Activated T-cell treated with anti-CD3 and anti-CD28 coated beads for 4 hours (primary cell): ENCODE measurements around the gene DRAM2.
A peak's percentile ranks its signal among the peaks of the same experiment; 100 is the strongest.
"Not testable (repeated sequence)": the region's sequence is repeated elsewhere in the genome, so short reads cannot be mapped to it uniquely, and the experiment has no call there.

Source experiments
- DNase-seq: peaks from one replicate; pipeline ENCODE4 v3.0.0-alpha.2; 2020

Gene DRAM2

DNA sequence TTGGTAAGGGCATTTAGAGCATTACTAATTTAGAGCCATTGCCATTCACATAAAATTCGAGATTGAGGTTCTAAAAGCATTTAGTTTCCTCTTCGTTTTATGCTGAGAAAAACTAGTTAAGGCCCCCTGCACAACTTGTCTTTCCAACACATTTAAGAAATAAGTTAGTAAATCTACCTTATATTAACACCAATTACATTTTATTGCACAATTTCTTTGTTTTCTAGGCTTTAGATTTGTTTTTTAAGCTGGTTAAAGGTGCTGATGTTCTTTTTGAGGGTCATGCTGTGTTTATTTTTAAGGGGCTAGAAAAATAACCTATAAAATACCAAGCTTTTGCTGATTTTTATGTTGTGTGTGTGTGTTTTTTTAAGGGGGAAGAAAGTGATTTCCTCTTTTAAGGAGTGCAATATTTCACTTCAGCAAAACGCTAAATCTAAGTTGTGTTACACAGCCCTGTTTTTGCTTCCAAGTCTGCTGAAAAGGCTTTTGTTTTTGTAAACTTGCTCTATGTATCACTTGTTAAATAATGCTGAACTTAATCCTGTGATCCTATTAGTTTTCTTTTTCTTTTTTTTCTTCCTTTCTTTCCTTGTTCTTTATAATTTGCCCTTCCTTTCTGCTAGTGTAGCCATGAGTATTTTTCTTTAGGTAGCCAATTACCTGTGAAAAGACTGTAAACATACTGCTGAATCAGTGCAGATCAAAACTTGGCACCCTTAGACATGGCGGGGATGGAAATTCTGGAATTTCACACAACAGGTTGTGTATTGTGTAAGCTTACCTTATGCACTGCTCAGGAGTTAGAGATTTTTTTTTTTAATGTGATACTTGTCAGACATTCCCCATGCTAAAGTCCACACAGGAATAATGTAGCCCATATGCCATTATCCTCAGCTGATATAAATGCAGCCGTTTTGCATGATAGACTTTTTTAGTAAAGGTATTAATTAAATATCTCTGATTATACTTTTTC is 1.6 kb upstream of the DRAM2 start:
- no peak for DNase-seq

DNA sequence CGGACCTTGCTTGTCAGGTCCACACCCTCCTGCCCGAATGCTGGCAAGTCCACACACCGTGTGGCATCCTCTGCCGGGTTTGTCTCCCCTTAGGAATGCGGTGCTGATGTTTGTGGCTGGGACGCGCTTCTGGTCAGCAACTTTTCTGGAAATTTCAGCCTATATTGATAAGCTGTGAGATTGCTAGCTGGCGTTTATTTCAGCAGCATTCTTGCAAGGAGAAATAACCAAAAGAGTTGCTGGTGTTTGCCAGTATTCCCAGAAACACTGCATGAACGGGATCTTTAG is 731 bp upstream of the DRAM2 start:
- no peak for DNase-seq

GRCh38 chr1:111139324-111139955 is 453 bp downstream of the DRAM2 start:
- peak; percentile 26 for DNase-seq

- DNase-seq = no peak
Measured at GRCh38 chr1:111133866-111134265, 6.0 kb downstream of the DRAM2 start.

DNA sequence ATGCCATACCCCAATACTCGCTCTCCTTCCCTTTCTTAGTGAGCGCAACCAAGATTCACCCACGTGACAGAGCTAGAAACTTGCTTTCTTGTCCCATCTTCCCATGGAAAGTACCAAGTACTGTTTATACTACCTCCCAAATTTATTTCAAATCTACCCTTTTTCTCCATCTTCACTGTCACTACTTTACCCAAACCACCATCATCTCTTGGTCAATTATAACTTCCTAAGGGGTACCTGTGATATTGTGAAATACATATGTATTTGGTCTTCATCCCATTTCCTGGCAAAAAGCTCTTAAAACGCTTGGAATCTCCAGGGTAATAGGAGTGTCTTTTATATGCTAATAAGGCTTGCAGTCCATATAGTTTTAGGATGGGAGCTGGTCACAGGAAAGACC is 8.2 kb downstream of the DRAM2 start:
- DNase-seq = no peak

DNA sequence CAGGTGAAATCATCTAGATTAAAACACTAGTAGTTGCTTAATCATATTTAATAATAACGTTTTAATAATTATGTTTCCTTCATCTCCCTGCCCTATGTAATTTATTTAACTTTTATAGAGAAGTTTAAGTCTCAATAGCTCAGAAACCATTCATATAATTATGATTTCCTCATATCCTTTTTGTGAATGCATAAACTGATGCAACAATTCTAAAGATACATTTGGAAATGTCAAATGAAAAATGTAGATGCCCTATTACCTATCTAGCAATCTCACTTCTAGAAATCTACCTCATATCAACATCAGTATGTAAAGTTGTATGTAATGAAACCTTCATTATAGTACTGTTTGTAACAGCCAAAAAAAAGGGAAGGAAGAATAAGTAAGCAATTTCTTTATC is 10.5 kb downstream of the DRAM2 start:
- DNase-seq = no peak

GRCh38 chr1:111127923-111128643 is 11.8 kb downstream of the DRAM2 start:
- no peak for DNase-seq

DNA sequence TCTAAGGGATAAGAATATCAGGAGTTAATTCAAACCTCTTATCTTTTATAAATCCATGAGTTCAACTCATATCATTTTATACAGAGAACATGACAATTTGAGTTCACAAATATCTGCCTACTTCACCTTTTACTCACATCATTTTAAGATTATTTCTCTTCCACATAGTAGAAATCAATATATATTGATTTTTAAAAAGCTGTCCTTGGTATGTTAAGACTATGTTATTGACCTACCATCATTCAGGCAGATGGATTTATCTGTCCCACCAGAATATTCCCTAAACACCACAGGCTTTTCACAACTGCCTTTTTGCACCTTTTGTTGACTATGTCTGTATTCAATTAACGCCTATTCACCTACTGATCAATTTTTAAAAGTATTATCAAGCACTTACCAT is 13.5 kb downstream of the DRAM2 start:
- DNase-seq = no peak

DNA sequence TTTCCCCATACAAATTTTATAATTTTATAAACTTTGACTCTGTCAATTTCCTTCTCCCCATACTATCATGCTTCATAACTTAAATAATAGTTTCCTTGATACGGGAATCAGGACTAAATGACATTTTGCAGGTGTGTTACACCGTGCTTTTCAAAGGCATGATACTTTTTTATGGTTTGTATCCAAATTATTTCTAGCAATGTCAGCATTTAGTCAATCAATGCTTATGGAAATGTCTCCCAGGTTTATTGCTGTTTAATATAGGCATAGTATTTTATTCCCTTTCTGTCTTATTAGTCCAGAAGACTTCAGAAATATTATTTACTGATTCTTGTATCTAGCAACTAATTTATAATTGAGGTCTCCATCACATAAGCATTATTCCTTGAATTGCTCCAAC is 23.4 kb downstream of the DRAM2 start:
- DNase-seq = no peak

DNA sequence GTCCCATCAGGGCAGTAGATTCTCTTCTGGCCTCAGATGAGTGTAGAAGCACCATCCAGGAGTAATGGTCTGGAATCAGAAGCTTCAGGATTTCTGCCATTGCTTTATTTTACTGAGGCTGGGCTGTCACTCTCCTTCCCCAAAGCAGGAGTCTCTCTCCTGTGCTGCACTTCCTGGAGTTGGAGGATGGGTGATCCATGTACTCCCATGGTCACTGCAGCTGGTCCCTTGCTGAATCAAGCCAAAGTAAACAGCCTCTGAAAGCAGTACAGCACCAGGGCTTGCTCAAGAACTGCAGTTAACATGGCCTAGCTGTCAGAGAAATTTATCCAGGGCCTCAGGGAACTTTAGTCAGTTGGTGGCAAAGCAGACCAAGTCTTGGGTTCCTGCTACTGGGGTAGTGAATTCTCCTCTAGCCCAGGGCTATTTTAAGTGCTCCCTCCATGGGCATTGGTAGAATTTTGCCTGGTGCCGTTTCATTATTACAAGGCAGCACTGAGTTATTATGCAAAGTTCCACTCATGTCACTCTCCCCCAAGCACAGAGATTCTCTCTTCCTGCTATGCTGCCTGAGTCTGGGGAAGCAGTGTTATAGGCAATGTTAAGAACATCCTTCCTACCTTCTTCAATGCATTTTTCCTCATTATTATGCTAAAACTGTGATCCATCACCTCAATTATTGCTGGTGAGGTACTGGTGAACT is 29.5 kb downstream of the DRAM2 start:
- DNase-seq = no peak

DNA sequence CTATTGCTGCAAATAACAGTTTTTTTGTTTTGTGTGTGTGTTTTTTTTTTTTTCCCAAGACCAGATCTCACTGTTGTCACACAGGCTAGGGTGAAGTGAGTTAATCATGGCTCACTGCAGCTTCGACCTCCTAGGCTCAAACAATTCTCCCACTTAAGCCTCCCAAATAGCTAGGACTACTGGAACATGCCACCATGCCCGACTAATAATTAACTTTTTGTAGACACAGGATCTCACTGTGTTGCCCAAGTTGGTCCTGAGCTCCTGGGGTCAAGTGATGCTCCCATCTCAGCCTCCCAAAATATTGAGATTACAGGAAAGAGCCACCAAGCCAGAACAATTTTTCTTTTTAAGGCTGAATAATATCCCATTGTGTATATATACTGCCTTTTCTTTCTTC is 34.9 kb downstream of the DRAM2 start:
- DNase-seq = no peak

- no peak for DNase-seq
Measured at GRCh38 chr1:111101854-111102642, 37.8 kb downstream of the DRAM2 start.

DNA sequence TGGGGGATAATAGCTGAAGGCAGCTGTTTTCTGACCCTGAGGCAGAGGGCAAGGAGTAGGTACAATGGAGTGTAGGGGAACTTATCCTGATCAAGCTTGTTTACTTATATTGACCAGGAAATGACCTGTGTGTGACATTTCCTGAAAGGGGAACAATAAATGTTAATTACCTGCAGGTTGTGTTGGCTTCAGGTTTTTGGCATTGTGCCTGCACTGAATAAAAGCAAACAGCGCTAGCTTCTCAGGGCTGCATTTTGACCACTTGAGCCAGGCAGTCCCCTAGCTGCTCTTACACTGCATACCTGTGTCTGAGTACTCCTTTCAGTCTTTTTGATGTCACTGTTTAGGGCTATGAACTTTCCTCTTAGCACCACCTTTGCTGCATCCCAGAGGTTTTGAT is 40.6 kb downstream of the DRAM2 start:
- no peak for DNase-seq

GRCh38 chr1:111097356-111098099 is 42.4 kb downstream of the DRAM2 start:
- DNase-seq = no peak

GRCh38 chr1:111095421-111095820 is 44.5 kb downstream of the DRAM2 start:
- DNase-seq = not testable (repeated sequence)

DNA sequence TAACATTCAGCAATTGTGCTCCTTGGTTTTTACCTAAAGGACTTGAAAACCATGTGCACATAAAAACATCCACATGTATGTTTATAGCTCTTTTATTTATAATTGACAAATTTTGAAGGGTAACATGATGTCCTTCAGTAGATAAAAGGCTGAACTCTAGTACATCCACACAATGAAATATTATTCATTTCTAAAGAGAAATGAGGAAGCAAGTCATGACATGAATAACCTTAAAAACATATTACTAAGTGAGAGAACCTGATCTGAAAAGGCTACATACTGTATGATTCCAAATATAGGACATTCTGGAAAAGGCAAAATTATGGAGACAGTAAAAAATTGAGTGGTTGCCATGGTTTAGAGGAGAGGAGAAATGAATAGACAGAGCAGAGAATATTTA is 50.3 kb downstream of the DRAM2 start:
- DNase-seq = no peak

- DNase-seq = no peak
Measured at GRCh38 chr1:111085676-111086075, 54.2 kb downstream of the DRAM2 start.

DNA sequence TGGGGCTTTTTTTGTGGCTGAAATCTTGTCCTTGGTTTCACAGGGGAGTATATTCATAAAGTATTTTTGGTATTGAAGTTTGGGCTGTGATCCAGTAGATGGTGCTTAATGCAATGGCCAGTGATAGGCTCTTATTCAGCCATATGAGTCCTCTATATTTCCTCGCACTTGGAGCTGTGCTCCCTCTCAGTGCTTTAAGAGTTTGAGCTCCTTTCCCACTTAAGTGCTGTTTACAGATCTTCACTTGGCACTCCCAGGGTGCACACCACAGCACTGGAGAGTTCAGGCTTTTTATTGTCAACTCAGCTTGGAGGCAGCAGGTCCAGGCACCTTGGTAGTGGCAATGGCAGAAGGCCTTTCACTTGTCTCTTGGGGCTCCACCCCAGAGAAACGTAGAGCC is 54.9 kb downstream of the DRAM2 start:
- no peak for DNase-seq

DNA sequence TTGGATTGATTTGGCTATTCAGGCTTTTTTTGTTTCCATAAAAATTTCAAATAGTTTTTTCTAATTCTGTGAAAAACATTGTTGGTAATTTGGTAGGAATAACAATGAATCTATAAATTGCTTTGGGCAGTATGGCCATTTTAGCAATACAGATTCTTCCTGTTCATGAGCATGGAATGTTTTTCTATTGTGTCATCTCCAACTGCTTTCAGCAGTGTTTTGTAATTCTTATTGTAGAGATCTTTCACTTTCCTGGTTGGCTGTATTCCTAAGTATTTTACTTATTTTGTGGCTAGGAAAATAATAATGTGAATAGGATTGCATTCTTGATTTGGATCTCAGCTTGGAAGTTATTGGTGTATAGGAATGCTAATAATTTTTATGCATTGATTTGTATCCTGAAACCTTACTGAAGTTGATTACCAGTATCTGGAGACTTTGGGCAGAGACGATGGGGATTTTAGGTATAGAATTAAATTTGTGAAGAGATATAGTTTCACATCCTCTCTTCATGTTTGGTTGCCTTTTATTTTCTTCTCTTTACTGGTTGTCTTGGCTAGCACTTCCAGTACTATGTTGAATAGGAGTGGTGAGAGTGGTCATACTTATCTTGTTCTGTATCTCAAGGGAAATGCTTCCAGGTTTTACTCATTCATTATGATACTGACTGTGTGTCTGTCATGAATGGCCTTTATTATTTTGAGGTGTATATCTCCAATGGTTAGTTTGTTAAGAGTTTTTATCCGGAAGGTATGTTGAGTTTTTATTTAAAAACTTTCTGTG is 57.3 kb downstream of the DRAM2 start:
- DNase-seq = no peak

GRCh38 chr1:111079329-111079728 is 60.6 kb downstream of the DRAM2 start:
- not testable (repeated sequence) for DNase-seq

GRCh38 chr1:111077312-111077711 is 62.6 kb downstream of the DRAM2 start:
- not testable (repeated sequence) for DNase-seq
